ENCODE results near the gene INPP4B.
A peak's percentile ranks its signal among the peaks of the same experiment; 100 is the strongest.

The INPP4B gene

DNA sequence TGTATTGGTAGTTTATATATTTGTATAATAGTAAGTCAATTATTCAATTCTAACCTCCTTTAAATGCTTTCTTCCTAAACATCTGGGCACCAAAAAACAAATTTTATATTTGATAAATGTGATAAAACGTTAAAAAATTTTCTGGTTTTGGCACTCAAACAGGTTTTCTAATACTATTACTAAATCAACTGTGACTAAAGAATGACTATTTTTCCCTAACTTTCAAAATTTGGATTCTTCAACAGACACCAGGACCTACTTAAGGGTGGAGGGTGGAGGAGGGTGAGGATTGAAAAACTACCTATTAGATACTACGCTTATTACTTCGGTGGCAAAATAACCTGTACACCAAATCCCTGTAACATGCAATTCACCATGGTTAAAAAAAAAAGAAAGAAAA, 654.2 kb downstream of the INPP4B start:
- DNase-seq, result no peak

DNA sequence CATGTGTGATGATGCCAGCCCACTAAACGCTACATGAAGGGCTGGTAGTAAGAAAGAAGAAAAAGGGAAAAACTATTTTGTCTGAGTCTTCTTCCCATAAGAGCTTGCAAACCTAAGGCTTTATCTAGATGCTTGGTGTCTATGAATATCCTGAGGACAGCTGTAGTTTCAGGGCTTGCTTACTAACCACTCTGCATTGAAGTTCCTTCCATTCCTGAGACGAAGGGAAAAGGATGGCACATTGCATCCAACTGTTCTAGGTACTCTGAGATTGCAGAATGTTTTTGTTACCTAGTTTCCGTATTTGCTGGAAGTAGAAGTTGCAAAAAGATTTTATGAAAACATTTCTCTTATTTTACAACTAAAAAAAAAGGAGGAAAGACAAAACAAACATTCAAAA, 665.1 kb downstream of the INPP4B start:
- DNase-seq, result no peak

DNA sequence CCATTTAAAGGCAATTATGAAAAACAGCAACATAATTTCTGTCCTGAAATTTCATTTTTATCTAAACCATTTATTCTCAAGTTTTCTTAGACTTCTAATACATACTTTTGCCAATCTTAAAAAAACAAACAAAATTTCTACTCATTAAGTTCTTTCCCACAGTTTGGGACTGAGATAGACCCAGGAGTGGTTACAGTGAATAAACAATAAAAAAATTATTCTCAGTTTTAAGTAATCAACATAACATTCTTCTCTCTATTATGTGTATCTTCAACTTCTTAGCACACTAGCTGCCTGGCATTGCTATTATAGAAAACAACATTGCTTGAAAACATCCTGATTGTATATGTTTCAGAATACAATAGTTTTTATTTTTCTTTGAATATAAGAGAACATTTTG, 676.9 kb downstream of the INPP4B start:
- DNase-seq, result no peak

DNA sequence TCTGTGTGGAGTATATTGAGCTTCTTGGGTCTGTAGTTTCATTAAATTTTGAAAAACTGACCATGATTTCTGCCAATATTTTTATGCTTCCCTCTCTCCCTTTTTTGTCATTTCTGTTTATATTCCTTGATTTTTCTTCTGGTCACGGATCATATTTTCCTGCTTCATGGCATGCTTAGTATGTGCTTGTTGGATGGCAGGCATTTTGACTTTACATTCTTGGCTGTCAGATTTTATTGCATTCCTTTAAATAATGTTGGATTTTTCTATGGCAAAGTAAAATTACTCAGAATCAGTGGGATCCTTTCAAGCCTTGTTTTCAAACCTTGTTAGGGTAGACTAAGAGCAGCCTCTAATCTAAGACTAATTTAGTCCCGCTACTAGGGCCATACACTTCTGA, 677.9 kb downstream of the INPP4B start:
- DNase-seq, result no peak

DNA sequence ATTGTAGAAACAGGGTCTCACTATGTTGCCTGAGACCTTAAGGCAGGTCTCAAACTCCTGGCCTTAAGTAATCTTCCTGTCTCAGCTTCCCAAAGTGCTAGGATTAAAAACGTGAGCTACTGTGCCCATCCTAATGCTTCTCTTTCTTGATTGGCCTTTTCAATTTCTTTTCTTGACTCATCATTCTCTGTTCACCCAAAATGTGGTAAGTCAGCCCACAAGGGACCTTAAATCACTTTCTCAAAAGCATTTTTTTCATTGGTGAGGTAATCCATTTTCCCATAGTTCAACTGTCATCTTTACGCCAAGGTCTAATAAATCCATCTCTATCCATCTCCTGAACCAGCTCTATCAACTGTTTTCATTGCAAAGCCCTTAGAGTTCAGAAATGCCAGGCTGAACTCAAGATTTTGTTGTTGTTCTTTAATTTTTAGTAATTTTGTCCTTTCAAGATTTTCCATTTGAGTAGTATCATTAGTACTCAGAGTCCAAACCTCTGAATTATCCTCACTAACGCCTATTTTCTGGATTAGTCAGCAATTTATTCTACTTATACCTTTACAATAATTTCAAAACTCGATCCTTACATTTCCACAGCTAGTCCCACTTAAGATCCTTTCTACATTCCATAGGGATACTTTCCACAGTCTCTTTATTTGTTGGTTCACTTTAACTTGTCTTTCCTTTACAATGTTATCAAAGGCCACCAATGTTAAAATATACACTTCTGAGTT, 681.2 kb downstream of the INPP4B start:
- DNase-seq, result no peak

DNA sequence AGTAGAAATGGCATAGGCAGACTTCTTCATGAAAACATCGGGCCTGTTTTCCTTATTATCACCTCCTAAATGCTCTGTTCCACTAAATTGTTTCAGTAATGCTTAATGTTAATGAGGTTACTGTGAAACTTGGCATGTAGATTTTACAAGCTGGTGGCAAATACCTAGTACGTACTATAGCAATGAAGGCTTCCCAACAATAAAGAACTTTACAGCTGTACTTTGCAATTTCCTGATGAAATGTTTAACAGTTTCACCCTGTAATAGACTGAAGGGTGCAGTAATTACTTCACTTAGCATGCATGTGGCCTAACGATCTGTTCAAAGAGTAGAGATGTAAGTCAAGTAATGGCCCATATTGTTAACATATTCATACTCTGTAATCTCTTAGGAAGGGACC, 685.0 kb downstream of the INPP4B start:
- DNase-seq, result no peak

DNA sequence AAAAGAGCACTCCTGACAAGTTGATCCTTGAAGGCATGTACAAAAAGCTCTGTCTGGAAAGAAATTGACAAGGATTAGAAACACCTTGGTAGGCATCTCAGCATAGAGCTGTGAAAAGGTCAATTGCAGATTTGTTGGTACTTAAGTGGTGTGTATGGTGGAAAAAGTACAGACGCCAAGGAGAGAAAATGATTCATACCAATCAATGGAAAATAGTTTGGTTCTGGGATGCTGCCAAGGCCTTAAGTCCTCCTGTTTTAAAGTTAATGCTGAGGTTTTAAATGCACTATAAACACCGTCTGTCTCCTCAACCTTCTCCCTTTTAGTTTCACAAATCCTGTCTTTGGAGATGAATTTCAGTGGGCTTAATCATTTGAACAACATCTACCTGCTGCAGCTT, 685.6 kb downstream of the INPP4B start:
- DNase-seq, result no peak

DNA sequence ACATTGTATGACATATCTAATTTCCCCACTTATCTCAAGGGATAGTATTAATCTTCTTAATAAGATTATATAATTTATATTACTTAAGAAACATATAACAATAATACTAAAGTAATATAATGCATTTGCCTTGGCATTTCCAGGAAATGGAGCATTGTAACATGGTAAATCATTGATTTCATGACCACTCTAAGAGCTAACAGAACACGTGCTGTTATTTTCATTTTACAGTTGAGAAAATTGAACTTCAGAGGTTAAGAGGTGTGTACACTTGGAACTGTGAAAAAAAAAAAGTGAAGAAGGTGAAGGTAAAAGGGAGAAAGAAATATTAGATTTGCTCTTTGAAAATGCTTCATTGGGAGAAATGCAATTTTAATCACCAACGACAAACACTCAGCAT, 687.1 kb downstream of the INPP4B start:
- DNase-seq, result no peak

DNA sequence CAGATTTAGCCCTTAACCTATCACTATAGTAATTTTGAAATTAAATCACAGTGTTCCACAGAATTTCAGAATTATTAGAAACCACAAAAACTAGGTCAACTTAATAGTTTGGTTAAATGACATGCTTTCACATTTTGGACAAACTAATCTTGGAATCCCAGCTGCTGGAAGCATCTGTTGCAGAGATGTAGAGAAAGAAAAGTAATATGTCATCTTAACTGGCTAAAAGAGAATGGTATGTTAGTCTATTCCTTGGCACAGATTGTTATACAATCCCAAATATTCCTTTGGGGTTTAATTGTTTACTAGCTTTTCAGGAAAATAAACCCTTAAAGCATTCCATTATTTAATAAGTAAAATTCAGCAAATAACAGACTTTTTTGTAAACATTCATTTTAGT, 689.8 kb downstream of the INPP4B start:
- no peak for DNase-seq

DNA sequence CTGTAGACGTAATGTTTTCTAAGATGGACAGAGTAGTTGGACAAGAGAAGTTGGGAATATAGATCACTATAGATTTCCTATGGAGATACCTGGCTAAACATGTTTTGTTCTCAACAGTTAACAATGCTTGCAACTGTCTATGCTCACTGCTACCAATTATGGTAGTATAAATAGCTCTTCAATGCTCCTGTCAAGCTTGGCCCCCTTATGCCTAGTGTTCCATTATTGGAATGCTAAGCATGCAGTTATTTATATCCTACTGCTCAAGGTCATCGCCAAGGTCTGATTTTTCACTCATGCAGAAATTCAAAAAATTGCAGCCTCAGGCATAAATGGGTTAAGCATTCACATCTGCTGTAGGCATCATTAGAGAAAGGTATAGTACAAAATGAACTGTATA, 690.8 kb downstream of the INPP4B start:
- no peak for DNase-seq

DNA sequence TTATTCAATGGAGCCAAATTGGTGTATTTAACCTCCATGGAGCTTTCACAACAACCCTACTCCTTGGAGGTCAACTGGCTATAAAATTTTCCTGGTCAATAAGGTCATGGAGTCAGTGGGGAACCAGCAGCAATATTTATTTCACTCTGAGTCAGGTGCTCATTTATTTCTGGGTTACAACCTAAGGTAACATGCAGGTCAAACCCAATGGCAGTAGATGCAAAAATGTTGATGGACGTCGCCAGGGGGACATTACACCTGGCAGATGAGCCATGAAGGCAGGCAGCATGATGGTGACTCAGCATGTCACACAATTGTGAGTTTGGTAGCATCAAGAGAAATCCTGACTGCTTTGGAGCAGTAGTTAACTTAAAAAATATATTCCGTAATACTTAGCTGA, 695.6 kb downstream of the INPP4B start:
- DNase-seq, result no peak

DNA sequence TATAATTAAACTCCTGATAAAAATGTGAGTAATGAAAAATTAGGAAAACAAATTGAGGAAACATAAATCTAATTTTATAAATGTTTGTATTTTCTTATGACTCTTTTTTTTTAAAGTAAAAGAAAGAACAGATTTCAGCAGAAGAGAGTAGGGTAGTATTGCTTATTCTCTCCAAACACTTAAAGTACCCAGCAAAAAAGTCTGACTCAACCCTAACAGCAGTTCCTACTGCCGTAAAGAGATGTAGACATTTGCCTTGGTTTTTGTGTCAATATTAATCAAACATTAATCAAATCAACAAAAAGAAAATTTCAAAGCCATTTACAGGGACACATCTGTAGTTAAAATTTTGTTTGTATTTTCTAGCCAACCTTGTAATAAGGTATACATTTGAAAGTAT, 701.3 kb downstream of the INPP4B start:
- no peak for DNase-seq

DNA sequence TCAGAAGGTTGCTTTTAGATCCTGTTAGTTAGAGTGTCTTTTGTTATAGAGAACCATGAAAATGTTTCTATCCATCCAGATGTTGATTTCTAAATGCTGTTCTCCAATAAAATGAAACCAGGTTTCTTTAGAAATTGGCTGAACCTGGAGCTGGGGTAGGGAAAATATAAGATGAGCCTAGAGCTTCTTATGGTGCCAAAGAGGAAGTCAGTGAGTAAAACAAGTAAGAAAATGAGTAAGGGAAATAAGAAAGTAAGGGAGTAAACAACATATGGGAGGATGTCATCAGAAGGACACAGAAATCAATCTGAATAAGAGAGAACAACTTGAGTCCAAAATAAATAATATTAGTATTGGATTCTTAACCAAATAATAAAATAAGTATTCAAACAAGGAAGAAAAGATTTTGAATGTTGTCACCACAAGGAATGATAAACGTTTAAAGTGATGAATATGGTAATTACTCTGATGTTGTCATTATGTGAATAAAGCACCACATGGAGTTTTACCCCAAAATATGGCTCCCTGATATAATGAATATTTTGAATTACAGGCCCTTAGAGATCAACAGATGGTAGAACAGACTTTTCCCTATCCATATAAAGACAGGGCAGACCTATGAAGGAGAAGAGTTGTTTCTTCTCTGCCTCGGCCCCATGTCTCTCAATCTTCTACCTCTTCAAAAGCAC, 703.6 kb downstream of the INPP4B start:
- DNase-seq, result no peak

DNA sequence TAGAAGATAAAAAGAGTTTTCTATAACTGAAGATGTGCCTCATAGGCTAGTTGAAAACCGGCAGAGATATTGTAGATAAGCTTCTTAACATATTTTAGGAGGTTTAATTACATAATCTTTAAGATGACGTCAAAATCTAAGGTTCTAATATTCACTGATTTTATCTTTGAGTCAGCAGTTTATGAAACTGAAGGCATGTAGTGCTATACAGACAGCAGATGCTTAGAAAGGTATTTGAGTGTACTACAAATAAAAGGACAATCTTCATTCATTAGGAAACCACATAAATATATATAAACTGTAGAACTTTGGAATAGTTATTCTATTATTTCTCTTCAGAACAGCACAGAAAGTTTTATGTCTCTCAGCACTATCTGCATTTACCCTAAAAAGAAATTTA, 704.9 kb downstream of the INPP4B start:
- no peak for DNase-seq

DNA sequence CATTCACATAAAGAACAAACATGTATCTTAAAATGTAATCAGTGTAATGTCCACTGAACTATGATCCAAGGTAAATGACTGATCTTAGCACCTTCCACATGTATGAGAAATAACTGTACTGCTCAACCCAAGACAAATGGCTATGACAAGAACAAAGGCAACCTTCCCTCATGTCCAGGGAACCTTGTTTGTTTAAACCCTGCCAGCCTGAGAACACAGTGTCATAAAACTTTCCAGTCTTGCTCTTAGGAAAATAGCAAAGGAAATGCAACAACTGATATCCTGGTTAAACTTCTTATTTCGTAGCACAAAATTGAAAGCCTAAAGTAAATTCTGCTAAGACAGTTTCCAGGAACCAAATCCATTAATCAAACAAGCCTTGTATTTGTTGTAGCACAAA, 715.4 kb downstream of the INPP4B start:
- DNase-seq, result no peak

DNA sequence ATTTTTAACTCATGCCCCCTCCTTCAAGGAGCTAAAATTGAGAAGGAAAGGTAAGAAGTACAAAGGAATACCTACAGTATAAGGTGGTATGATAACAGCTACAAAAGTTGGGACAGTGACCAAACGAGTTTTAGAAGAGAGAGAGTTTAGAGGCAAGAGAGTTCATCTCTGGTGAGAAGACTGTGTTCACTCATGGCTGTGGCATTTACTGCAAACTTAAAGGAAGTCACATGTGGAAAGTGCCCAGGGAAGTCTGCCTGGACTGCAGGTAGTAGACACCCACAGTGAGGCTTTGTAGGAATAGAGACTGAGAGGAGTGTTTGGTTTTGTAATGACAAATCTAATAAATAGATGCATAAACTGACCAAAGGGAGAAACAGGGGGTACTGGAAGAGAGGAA, 716.2 kb downstream of the INPP4B start:
- DNase-seq, result no peak

DNA sequence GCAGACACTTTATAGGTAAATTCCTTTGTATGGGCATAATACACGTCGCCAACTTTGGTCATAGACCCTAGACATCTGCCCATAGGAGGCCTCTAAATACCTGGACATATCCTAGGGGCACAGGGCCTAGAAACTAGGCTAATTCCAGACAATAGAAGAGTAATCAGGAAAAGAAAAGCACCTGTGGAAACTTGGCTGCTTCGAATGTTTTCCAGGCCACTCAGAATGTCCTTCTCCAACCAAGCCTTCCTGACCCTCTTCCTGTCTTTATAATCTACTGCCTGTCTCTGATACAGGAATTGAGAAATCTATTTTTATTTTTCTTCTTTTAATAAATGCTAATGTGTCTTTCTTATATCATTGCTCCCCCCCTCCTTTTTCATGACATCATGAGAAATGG, 716.6 kb downstream of the INPP4B start:
- DNase-seq, result no peak

DNA sequence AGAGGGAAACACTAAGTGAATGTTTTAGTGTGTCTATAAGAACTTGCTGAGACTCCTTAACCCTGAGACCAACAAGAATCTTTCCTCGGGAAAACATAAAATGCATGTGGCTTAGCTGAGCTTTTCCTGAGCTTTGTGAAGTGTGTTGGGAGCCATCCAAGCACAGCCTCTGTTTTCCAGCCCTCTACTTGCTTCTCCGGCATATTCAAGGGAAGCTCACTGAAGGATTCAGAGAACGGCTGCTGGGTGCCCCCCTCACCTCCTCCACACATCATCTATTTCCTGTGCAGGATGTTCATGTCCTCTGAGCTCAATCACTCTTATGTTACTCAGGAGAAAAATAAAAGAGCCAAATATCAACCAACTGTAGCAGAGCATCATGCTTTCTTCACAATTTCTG, 717.6 kb downstream of the INPP4B start:
- no peak for DNase-seq

DNA sequence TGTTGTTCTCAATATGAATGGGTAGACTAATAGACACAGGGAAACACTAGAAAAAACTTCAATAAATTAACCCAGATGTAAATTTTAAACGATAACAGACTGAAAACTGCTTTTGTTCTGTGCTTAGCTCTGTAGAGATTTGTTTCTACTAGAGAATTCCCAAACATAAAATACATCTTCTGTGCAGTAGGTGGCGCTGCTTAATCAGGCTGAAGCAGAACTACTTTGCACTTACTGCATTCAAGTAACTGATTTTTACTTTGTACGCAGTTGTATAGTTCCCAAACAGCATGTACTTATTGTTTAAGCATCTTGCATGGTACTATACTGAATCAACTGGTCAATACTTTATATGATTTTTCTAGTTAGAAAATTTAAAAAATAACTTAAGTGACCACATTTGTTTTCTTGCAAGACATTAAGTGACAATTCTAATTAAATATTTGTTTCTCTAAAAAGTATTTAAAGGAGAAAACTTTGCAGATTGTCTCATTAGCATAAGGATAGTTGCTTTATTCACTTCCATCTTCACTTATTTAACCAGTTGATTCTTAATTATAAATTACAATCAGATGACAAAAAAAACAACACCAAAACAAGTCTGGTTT, 719.1 kb downstream of the INPP4B start:
- DNase-seq, result peak; percentile 50 to 63

DNA sequence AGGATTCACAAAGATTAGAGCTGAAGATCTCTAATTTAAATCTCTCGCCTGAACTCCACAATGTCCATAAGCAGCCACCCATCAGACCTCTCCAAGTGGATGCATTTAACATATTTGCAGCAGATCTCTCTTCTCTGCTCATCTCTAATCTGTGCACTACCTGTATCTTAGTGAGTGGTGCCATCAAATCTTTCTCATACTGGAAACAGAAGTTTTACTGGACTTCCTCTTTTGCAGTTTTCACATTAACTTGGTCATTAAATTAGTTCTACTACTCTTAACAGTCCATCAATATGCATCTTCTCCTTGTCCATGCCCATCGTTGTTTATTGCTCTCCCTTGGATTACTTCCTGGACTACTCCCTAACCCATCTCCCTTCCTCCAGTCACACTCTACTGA, 721.2 kb downstream of the INPP4B start:
- DNase-seq, result no peak

DNA sequence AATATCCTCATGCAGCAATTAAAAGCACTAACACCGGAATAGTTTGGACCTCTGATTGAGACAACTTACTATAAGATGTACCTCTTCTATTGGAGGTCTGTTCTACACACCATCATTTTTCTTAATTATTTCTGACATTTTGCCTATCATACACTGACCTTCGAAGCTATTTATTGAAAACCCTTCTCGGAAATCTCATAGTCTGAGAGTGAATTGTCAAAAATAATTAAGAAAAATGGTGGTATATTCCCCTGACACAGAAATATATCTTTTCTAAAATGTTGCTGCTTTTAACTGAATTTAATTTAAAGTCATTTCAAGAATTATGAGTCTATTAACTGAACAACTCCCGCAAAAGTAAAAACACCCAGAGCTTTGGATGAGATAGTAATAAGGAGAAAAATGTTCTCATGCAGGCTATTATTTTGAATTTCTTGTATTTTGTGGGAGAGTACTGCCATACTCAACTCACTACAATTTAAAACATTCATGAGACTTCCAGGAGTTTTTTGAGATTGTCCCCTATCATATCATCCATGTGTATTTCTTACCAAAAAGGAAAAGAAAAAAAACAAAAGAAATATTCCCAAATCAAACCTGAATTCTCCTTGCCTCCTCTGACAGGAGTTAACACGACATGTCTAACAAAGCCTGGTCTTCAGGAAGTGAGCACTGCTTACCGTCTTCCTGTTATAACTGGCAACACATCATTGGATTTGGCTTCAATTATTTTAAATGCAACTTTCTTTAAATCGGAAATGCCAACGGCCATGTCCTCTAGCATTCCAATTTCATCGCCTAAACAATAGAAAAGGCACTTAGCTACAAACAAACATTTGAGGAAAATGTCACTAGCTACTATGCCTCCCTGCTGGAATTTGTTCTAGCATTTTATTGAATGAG, 724.4 kb downstream of the INPP4B start:
- no peak for DNase-seq

DNA sequence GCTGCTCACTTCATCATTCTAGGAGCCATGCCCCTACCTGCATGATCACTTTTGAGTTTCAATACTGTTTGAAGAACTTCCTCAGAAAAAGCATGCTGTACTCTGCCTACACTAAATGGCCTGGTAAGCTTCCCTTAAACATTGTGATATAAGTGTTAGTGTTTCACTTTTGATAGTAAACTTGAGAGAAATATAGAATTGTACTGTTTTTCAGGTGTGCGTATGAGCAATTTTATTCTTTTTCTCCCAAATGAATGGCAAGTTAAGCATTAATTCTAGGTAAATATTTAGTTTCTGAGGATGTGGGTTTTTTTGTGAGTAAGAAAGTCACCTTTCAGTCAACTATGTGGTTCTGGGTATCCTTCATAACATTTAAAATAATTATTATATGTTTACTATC, 725.2 kb downstream of the INPP4B start:
- DNase-seq, result no peak

DNA sequence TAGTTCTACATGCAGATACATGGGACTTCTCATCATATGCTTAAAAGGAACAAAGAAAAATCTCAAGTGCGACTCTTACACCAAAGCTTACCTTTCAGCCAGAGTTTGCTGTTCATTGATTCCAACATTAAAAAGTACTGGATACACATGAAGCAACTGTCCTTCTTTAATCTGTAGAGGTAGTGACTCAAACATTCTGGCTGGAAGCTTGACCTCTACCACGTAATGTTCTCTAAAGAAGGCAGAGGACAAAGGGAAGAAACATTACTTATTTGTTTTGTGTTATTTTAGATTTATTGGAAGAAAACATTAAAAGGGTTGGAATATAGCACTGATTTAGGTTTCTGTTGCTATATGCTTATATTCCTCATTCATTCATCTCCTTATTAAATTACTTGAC, 733.6 kb downstream of the INPP4B start:
- no peak for DNase-seq
